Embryonic facial prominence (tissue), 1 donor: ENCODE measurements around the gene UBFD1.
"Not testable (repeated sequence)": the region's sequence is repeated elsewhere in the genome, so short reads cannot be mapped to it uniquely, and the experiment has no call there.

Experiments used
- DNase-seq: peaks from one replicate; pipeline ENCODE4 v3.0.0-alpha.2; 2016; ENCODE audit errors: extremely low spot score

UBFD1 gene

GRCh38 chr16:23556881-23557778 is at the start of gene UBFD1, which contains the start of gene EARS2:
Gene UBFD1, plus strand, starts transcription at chr16:23557727. Its CDS starts 16 bp downstream, at chr16:23557743.
Gene EARS2, minus strand, starts transcription at chr16:23557350. Its CDS starts 7 bp downstream, at chr16:23557343.
- DNase-seq: peak; percentile 93

- no peak for DNase-seq
Observed at GRCh38 chr16:23508589-23509440, 48.7 kb upstream of the UBFD1 start.

- DNase-seq: no peak
Observed at GRCh38 chr16:23509441-23509754, 48.1 kb upstream of the UBFD1 start.

- no peak for DNase-seq
Observed at GRCh38 chr16:23509782-23510163, 47.8 kb upstream of the UBFD1 start.

GRCh38 chr16:23510164-23510914 is 47.2 kb upstream of the UBFD1 start, which contains the start of gene GGA2:
Gene GGA2, minus strand, starts transcription at chr16:23510494. Its CDS starts 83 bp downstream, at chr16:23510411.
- peak; percentile 54 for DNase-seq

- DNase-seq: not testable (repeated sequence)
Observed at GRCh38 chr16:23510915-23511270, 46.6 kb upstream of the UBFD1 start.

- no peak for DNase-seq
Observed at GRCh38 chr16:23511731-23512130, 45.8 kb upstream of the UBFD1 start.

GRCh38 chr16:23512168-23512695 is 45.3 kb upstream of the UBFD1 start:
- no peak for DNase-seq

GRCh38 chr16:23514381-23515152 is 43.0 kb upstream of the UBFD1 start:
- DNase-seq: no peak

GRCh38 chr16:23515881-23516280 is 41.6 kb upstream of the UBFD1 start:
- DNase-seq: no peak

- no peak for DNase-seq
Observed at GRCh38 chr16:23516366-23517137, 41.0 kb upstream of the UBFD1 start.

- DNase-seq: no peak
Observed at GRCh38 chr16:23518435-23518891, 39.1 kb upstream of the UBFD1 start.

GRCh38 chr16:23519282-23519681 is 38.2 kb upstream of the UBFD1 start:
- no peak for DNase-seq

- no peak for DNase-seq
Observed at GRCh38 chr16:23520500-23520899, 37.0 kb upstream of the UBFD1 start.

- no peak for DNase-seq
Observed at GRCh38 chr16:23521037-23521743, 36.3 kb upstream of the UBFD1 start.

GRCh38 chr16:23521965-23522364 is 35.6 kb upstream of the UBFD1 start:
- no peak for DNase-seq

- DNase-seq: no peak
Observed at GRCh38 chr16:23523321-23523720, 34.2 kb upstream of the UBFD1 start.

- no peak for DNase-seq
Observed at GRCh38 chr16:23523876-23524385, 33.6 kb upstream of the UBFD1 start.

- DNase-seq: no peak
Observed at GRCh38 chr16:23524886-23525285, 32.6 kb upstream of the UBFD1 start.
